GM12878 (cell line): ENCODE results near the gene LSM11. TPM values are rescaled to one million over a fixed set of nuclear protein-coding genes. Genes with fewer than 3 reads are reported as not detected.

ENCODE experiments used
- CUX1 ChIP-seq: IDR thresholded peaks from 2 replicates; pipeline ENCODE4 v1.6.1; 2012; ENCODE audit warnings: improper control_type of control experiment, low read depth, low read length; ENCODE audit not compliant: insufficient replicate concordance
- NR2C1 ChIP-seq: fragments of 450-650 bp; IDR thresholded peaks from 2 replicates; pipeline ENCODE4 v1.6.1; 2017; ENCODE audit warnings: antibody characterized with exemption, mild to moderate bottlenecking, moderate library complexity
- REST ChIP-seq: IDR thresholded peaks from 2 replicates; pipeline ENCODE4 v1.6.1; 2012; ENCODE audit warnings: mild to moderate bottlenecking, low read depth, low read length
- SMC3 ChIP-seq: IDR thresholded peaks from 2 replicates; pipeline ENCODE4 v1.6.1; 2011; ENCODE audit warnings: low read length, improper control_type of control experiment, borderline replicate concordance
- ZNF217 ChIP-seq: fragments of 450-650 bp; IDR thresholded peaks from 2 replicates; pipeline ENCODE4 v1.6.1; 2017; ENCODE audit warnings: antibody characterized with exemption, mild to moderate bottlenecking
- polyA plus RNA-seq, 11 experiments: library from polyadenylated mRNA; depleted of rRNA in 4 of 11; unstranded in 6 of 11; stranded (reverse) in 5 of 11; fragments of >200 nt; fragmentation: Nextera tagmentation in 4 of 11; fragmentation: Illumina TruSeq in 1 of 11; extraction: Ambion mirVana in 4 of 11; extraction: Trizol in 1 of 11; gene quantifications; 1 replicate in 1 of 11; 2 replicates in 10 of 11; pipeline versions ENCODE4 v1.2.1 to v1.2.3, GENCODE V29; 2011 to 2016; ENCODE audit warnings: inconsistent platforms in 2 of 11, missing spikeins in 2 of 11, low read depth in 1 of 11
- total RNA-seq, 4 experiments: library from RNA; depleted of rRNA in 3 of 4; stranded (reverse); fragments of >200 nt in 3 of 4; fragmentation: Illumina TruSeq in 1 of 4; extraction: Trizol in 1 of 4; gene quantifications; 2 replicates each; pipeline versions ENCODE4 v1.2.1 to v1.2.3, GENCODE V29; 2013 to 2021

Gene LSM11
- total and polyA plus RNA-seq, 10 of the 15 experiments (the other 5 are each of a cell fraction or from before 2014, with no cell fraction given) = 0.71 to 8.5 (median 4.2) TPM

GRCh38 chr5:157766902-157767301 lies 23.4 kb downstream of the LSM11 start (continued):
- TF ChIP-seq CUX1 (no peak), SMC3 (no peak), ZNF217 (no peak), NR2C1 (no peak), REST (no peak)
